ENCODE data around the gene IFNA7. TPM values are rescaled to one million over a fixed set of nuclear protein-coding genes. Genes with fewer than 3 reads are reported as not detected.
"Not testable (repeated sequence)": the region's sequence is repeated elsewhere in the genome, so short reads cannot be mapped to it uniquely, and the experiment has no call there.

The IFNA7 gene
- not detected in 2 replicates for total RNA-seq (2014; rRNA removed; shearing (Covaris generic))

DNA sequence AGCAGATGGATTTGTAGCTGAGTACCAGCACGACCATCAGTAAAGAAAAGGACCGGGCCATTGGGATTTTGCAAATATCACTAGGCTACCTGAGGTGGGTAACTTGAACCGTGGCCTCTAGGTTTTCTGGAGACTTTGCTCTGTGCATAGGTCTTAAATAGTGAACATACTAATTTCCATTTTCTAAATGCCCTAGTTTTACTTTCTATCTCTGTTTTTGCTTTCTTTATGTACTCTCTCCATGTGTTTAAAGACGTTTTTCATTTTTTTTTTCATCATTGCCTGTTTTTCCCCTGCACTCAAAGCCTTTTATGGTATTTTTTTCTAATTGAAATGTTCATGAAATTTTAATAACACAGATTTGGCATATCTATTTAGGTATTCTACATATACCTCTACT lies at the start of gene IFNA7:
Gene IFNA7, minus strand, starts transcription at position 101 of the 400 bp plus-strand sequence. Its CDS starts 40 bp downstream, at position 61.
- not testable (repeated sequence) for DNase-seq (ENCODE audit: low read depth)

DNA sequence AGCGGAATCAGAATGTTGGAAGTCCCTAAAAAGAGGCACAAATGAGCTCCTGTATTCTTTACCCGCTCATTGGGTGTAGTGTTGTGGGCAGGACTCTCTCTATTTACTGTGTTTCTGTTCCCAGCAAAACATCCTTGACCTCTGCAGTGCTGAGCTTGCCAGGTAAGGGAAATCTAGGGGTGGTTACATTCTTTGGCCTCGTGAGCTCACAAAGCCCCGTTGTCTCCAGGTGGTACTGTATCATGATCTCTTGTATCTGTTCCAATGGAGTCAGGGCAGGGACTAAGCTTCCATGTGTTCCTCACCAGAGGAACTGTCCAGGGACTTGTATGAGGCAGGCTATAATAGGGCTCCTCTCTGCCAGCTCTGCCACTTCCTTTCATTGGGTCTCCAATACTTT lies 49.6 kb upstream of the IFNA7 start:
- no peak for DNase-seq (ENCODE audit: low read depth)

DNA sequence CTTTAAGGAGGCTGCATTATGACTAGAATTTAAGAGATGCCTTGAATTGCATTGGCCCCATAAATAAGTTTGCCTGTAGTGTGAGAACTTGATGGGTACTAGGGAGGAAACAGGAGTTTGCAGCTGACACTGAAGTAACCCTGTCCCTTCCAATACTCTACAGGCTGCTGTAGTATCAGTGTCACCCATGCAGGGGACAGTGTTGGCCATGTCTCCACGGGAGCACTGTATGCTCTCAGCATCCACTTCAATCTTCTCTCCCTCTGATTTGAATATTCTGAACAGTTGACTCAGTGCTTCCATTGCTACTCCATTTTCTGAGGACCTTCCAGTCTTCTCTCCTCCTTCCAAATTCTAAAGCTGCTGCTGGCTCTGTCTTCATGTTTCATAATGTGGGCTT lies 49.2 kb upstream of the IFNA7 start:
- DNase-seq (ENCODE audit: low read depth), result no peak

DNA sequence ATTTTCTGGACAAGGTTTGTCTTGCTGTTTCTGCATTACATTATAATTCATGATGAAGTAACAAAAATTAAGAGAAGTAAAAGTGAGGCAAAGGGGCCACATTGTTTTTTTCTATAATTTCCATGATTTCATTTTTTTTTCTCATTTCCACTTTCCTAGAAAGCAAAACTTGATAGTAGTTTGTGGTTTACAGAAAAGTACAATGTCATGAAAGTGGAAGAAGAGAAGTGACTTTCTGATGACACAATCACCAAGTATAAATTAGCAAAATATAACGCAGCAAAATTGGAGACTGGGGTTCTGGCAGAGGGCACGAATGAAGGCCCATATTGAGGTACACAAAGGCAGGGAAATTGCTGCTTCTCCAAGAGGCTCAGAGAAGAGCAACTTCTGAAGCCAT lies 42.8 kb upstream of the IFNA7 start:
- DNase-seq (ENCODE audit: low read depth), result no peak

DNA sequence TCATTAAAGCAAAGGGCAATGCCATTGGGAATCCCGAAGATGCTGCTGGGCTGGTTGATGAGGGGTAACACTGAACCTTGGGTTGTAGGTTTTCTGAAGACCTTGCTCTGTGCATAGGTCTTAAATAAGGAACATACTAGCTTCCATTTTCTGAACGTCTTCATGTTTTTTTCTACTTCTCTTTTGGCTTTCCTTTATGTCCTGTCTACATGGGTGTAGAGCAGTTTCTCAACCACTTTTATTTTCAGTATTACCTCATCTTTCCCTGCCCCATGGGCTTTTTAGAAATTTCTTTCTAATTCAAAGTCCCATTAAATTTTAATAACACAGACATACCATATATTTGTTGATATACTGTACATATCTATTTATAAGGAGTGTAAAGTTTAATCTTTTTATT lies 37.9 kb upstream of the IFNA7 start, which contains the start of gene IFNA14:
Gene IFNA14, minus strand, starts transcription at position 95 of the 400 bp plus-strand sequence. Its CDS starts 70 bp downstream, at position 25.
- DNase-seq (ENCODE audit: low read depth), result no peak

DNA sequence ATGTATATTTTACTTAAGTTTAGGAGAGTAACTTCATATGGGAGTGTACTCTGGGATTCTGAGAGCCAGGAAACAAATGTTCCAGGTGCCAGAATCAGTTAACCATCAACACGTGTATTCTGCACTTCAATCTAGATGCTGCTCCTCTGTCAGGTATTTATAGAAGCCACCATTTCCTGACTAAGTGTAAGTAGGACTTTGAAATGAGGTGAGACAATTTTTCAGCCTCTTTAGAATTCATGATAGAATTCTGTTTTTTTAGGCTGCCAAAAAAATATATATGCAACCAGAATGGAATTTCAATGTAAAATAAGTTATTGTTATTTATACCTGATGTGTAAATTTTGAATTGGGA lies 34.3 kb upstream of the IFNA7 start:
- not testable (repeated sequence) for DNase-seq (ENCODE audit: low read depth)

DNA sequence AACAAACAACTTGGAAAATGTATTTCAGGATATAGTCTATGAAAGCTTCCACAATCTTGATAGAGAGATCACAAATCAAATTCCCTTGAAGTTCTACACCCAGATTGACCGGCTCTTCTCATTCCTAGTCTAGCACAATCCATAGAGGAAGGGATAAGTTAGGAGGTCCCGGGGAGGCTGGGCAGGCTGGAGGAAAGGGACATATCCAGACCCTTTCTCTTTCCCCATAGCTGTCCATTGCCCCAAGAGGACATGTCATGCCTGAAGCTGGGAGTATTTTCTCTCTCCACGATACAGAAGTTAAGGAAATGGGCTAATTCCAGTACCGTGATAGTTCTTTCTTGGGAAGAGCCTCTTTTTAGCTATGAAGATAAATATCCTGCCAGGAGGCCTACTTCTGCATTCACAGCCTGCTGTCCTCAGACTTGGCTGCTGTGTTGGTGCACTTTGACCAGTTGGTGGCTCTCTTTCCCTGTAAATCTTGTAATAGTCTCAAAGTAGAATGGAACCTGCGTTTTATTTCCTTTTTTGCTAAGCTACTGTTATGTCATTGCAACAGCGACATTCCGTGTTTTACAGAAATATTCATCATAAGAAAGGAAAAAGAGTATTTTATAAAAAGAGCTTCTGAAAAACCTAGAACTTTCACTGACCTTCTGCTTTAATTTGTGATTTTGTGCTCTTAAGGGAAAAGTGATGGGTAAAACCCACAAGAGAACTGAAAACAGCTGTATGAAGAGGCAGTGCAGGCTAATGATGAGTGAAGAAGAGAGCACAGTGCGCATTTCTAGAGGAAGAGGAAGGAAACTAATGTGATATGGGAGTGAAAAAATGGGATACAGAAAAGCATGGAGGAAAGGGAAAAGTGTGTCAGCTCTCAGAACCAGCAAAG lies 33.7 kb upstream of the IFNA7 start:
- peak; percentile 45 for DNase-seq (ENCODE audit: low read depth)

DNA sequence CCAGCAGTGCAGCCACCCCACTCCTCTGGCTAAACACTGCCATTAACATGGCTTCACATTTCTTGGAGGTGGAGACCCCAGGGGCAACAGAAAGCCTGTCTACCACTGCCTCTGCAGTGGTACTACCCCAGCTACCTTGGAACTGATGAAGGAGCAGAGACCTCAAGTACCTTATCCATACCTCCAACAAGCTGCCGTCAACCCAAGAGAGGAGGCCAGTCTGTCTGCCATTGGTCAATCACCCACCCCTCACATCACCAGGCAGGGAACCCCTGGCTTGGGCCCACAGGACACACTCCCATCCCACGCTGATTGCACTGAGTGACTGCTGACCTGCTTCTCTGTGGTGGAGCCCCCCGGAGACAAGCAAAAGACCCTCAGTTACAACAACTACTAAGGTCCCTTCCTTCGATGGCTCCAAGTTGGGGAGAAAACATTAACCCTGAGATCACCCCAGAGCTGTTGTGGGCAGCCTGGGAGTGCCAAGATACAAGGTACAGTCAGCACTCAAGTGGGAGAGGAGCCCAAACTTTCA lies 32.2 kb upstream of the IFNA7 start:
- DNase-seq (ENCODE audit: low read depth), result no peak

DNA sequence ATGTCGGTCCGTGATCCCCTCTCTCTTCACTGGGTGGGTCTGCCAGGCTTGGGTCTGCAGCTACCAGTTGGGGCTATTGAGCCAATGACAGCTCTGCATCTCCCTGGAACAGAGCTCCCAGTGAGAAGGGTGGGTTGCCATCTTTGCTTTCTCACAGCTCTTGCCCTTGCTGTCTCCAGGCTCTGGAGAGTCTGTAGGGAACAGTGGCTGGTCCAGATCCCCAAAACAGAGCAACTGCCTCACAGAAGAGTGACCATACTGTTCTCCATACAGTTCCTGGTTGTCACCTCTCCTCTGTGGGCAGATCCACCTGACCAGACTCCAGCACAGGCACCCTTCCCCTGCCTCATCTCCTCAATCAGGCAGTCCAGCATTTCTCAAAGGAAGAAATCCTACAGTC lies 31.3 kb upstream of the IFNA7 start:
- no peak for DNase-seq (ENCODE audit: low read depth)

DNA sequence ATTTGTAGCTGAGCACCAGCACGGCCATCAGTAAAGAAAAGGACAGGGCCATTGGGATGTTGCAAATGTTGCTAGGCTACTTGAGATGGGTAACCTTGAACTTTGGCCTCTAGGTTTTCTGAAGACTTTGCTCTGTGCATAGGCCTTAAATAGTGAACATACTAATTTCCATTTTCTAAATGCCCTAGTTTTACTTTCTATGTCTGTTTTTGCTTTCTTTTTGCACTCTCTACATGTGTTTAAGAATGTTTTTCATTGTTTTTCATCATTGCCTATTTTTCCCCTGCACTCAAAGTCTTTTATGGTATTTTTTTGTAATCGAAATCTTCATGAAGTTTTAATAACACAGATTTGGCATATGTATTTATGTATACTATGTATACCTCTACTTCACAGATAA lies 26.1 kb upstream of the IFNA7 start, which contains the start of gene IFNA17:
Gene IFNA17, minus strand, starts transcription at position 101 of the 400 bp plus-strand sequence. Its CDS starts 49 bp downstream, at position 52.
- DNase-seq (ENCODE audit: low read depth), result no peak

DNA sequence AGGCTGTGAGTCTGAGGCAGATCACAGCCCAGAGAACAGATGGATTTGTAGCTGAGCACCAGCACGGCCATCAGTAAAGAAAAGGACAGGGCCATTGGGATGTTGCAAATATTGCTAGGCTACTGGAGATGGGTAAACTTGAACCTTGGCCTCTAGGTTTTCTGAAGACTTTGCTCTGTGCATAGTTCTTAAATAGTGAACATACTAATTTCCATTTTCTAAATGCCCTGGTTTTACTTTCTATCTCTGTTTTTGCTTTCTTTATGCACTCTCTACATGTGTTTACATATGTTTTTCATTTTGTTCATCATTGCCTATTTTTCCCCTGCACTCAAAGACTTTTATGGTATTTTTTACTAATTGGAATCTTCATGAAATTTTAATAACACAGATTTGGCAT lies 15.2 kb upstream of the IFNA7 start, which contains the start of gene IFNA16:
Gene IFNA16, minus strand, starts transcription at position 101 of the 400 bp plus-strand sequence. Its CDS starts 6 bp downstream, at position 95.
- DNase-seq (ENCODE audit: low read depth), result not testable (repeated sequence)

DNA sequence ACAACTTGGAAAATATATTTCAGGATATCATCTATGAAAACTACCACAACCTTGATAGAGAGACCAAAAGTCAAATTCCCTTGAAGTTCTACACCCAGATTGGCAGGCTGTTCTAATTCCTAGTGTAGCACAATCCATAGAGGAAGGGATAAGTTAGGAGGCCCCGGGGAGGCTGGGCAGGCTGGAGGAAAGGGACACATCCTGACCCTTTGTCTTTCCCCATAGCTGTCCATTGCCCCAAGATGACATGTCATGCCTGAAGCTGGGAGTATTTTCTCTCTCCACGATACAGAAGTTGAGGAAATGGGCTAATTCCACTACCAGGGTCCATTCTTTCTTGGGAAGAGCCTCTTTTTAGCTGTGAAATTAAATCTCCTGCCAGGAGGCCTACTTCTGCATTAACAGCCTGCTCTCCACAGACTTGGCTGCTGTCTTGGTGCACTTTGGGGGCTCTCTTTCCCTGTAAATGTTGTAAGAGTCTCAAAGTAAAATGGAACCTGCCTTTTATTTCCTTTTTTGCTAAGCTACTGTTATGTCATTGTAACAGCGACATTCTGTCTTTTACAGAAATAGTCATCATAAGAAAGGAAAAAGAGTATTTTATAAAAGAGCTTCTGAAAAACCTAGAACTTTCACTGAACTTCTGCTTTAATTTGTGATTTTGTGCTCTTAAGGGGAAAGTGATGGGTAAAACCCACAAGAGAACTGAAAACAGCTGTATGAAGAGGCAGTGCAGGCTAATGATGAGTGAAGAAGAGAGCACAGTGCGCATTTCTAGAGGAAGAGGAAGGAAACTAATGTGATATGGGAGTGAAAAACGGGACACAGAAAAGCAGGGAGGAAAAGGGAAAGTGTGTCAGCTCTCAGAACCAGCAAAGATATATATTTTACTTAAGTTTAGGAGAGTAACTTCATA lies 11.7 kb upstream of the IFNA7 start:
- peak; percentile 2 for DNase-seq (ENCODE audit: low read depth)

DNA sequence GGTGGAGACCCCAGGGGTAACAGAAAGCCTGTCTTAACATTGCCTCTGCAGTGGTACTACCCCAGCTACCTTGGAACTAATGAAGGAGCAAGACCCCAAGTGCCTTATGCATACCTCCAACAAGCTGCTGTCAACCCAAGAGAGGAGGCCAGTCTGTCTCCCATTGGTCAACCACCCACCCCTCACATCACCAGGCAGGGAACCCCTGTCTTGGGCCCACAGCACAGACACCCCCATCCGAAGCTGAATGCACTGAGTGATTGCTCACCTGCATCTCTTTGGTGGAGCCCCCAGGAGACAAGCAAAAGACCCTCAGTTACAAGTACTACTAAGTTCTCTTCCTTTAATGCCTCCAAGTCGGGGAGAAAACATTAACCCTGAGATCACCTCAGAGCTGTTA lies 10.2 kb upstream of the IFNA7 start:
- DNase-seq (ENCODE audit: low read depth), result not testable (repeated sequence)

DNA sequence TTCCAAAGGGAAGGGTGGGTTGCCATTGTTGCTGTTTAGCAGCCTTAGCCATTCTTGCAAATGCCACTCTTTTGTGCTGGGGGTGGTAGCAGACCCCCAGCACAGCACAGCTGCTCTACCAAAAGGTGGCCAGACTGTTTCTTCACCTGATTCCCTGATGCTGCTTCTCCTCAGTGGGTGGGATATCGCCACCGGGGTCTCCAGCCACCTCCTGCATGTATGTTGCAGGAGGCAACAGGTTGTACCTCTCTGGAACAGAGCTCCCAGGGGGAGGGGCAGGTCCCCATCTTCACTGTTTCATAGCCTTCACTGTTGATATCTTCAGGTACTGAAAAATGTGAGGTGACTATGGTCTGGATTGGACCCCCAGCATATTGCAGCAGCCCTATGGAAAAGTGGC lies 8.8 kb upstream of the IFNA7 start:
- DNase-seq (ENCODE audit: low read depth), result not testable (repeated sequence)

DNA sequence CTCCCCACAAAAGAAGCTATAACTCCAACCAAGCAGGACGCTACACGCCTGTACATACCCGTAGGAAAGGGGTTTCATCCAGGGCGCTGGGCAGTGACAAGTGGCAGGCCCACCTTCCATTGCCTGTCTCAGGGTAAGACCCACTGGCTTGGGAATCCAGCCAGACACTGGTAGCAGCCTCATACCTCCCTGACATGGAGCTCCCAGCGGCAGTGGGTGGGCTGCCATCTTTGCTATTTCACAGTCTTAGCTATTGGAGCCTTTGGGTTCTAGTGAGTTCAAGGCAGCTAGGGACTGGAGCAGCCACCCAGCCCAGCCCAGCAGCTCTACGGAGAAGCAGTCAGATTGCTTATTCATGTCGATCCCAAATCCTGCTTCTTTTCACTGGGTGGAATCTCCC lies 8.3 kb upstream of the IFNA7 start:
- no peak for DNase-seq (ENCODE audit: low read depth)

DNA sequence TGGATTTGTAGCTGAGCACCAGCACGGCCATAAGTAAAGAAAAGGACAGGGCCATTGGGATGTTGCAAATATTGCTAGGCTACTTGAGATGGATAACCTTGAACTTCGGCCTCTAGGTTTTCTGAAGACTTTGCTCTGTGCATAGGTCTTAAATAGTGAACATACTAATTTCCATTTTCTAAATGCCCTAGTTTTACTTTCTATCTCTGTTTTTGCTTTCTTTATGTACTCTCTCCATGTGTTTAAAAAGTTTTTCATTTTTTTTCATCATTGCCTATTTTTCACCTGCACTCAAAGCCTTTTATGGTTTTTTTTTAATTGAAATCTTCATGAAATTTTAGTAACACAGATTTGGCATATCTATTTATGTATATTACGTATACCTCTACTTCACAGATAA lies 5.0 kb upstream of the IFNA7 start, which contains the start of gene IFNA10:
Gene IFNA10, minus strand, starts transcription at position 101 of the 400 bp plus-strand sequence. Its CDS starts 46 bp downstream, at position 55.
- not testable (repeated sequence) for DNase-seq (ENCODE audit: low read depth)

DNA sequence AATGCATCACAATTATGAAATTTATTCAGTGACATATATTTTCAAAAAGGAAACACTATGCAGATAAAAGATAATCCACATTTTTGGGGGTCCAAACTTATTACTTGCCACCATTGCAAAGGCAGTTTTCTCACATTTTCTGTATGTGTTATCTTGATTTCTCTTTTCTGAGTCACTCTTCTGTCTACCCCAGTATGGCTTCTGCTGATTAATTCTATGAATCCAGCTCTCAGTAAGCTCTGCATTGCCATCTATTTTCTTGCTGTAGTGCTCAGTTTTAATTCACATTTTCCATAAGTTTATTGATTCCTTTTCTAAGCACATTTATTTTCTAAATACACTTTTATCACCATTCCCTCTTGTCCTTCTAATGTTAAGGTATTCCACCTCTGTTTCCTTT lies 3.2 kb upstream of the IFNA7 start:
- DNase-seq (ENCODE audit: low read depth), result no peak

DNA sequence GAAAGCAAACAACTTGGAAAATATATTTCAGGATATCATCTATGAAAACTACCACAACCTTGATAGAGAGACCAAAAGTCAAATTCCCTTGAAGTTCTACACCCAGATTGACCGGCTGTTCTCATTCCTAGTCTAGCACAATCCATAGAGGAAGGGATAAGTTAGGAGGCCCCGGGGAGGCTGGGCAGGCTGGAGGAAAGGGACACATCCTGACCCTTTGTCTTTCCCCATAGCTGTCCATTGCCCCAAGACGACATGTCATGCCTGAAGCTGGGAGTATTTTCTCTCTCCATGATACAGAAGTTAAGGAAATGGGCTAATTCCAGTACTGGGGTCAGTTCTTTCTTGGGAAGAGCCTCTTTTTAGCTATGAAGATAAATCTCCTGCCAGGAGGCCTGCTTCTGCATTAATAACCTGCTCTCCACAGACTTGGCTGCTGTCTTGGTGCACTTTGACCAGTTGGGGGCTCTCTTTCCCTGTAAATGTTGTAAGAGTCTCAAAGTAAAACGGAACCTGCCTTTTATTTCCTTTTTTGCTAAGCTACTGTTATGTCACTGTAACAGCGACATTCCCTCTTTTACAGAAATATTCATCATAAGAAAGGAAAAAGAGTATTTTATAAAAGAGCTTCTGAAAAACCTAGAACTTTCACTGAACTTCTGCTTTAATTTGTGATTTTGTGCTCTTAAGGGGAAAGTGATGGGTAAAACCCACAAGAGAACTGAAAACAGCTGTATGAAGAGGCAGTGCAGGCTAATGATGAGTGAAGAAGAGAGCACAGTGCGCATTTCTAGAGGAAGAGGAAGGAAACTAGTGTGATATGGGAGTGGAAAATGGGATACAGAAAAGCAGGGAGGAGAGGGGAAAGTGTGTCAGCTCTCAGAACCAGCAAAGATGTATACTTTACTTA lies 6.9 kb downstream of the IFNA7 start:
- peak; percentile 12 for DNase-seq (ENCODE audit: low read depth)

DNA sequence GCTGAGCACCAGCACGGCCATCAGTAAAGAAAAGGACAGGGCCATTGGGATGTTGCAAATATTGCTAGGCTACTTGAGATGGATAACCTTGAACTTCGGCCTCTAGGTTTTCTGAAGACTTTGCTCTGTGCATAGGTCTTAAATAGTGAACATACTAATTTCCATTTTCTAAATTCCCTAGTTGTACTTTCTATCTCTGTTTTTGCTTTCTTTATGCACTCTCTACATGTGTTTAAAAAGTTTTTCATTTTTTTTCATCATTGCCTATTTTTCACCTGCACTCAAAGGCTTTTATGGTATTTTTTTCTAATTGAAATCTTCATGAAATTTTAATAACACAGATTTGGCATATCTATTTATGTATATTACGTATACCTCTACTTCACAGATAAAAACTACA lies 14.5 kb downstream of the IFNA7 start, which contains the start of gene IFNA4:
Gene IFNA4, minus strand, starts transcription at position 101 of the 400 bp plus-strand sequence. Its CDS starts 56 bp downstream, at position 45.
- not testable (repeated sequence) for DNase-seq (ENCODE audit: low read depth)

All from RPMI7951 (cell line).